ENCODE results near the gene FILIP1. TPM values are rescaled to one million over a fixed set of nuclear protein-coding genes. Genes with fewer than 3 reads are reported as not detected.
A peak's percentile ranks its signal among the peaks of the same experiment; 100 is the strongest.

The FILIP1 gene
- total and polyA plus RNA-seq, 2 donors (not counting 1 experiment from before 2014, with no cell fraction given): 0.33 to 2.3 TPM

GRCh38 chr6:75350156-75350555 is 143.4 kb downstream of the FILIP1 start:
- no peaks in the 10 kb centered on the region for H3K27me3 ChIP-seq (ENCODE audit: control insufficient read depth, insufficient read depth, low read length)
- H3K79me2 ChIP-seq (ENCODE audit: control insufficient read depth, insufficient read depth, low read length): no peaks in the 10 kb centered on the region
- H4K20me1 ChIP-seq (ENCODE audit: control insufficient read depth, extremely low read depth, insufficient read depth, low read length): no peaks in the 10 kb centered on the region
- H2AFZ ChIP-seq (ENCODE audit: low read length): no peak overlapping the region
- H3K27ac ChIP-seq (ENCODE audit: insufficient read depth, low read length): no peak overlapping the region
- no peak overlapping the region for H3K9ac ChIP-seq (ENCODE audit: insufficient read depth, low read length)
- H3K36me3 ChIP-seq (ENCODE audit: control insufficient read depth, insufficient read depth, low read length): no peaks in the 10 kb centered on the region
- no peaks in the 10 kb centered on the region for H3K9me3 ChIP-seq (ENCODE audit: control insufficient read depth, insufficient read depth, low read depth, low read length)
- H3K4me3 ChIP-seq (replicated peaks in 1 of 4; ENCODE audit: control extremely low read depth in 1 of 4, insufficient read depth in 1 of 4, low read depth in 3 of 4, low read length in 4 of 4): no peak overlapping the region
- H3K4me1 ChIP-seq (ENCODE audit: control insufficient read depth, extremely low read depth, insufficient read depth, low read length): no peaks in the 10 kb centered on the region
- peak overlapping the region; percentile 2 for H3K4me2 ChIP-seq (ENCODE audit: extremely low read depth, insufficient read depth, low read length)
- TF ChIP-seq CTCF (conservative IDR thresholded peaks at IDR 0.05 in 1 of 2, IDR thresholded peaks at IDR 0.05 in 1 of 2; ENCODE audit: low read depth in 1 of 2, low read length in 2 of 2) (no peak), EZH2 (IDR thresholded peaks at IDR 0.05; ENCODE audit: low read length, missing control alignments) (no peak)
- DNase-seq (ENCODE audit: low read depth in 2 of 2): no peak

- peak overlapping the region; percentile 2 for H3K4me2 ChIP-seq (ENCODE audit: extremely low read depth, insufficient read depth, low read length)
- H2AFZ ChIP-seq (ENCODE audit: low read length): peak overlapping the region; percentile 7
- no peaks in the 10 kb centered on the region for H4K20me1 ChIP-seq (ENCODE audit: control insufficient read depth, extremely low read depth, insufficient read depth, low read length)
- H3K27me3 ChIP-seq (ENCODE audit: control insufficient read depth, insufficient read depth, low read length): no peaks in the 10 kb centered on the region
- H3K4me3 ChIP-seq (replicated peaks in 1 of 4; ENCODE audit: control extremely low read depth in 1 of 4, insufficient read depth in 1 of 4, low read depth in 3 of 4, low read length in 4 of 4): peak overlapping the region; percentile 5 to 65 (median 32)
- H3K79me2 ChIP-seq (ENCODE audit: control insufficient read depth, insufficient read depth, low read length): no peaks in the 10 kb centered on the region
- H3K4me1 ChIP-seq (ENCODE audit: control insufficient read depth, extremely low read depth, insufficient read depth, low read length): no peaks in the 10 kb centered on the region
- no peaks in the 10 kb centered on the region for H3K36me3 ChIP-seq (ENCODE audit: control insufficient read depth, insufficient read depth, low read length)
- TF ChIP-seq CTCF (conservative IDR thresholded peaks at IDR 0.05 in 1 of 2, IDR thresholded peaks at IDR 0.05 in 1 of 2; ENCODE audit: low read depth in 1 of 2, low read length in 2 of 2) (peak in 1 of 2 donors; percentile 16), EZH2 (IDR thresholded peaks at IDR 0.05; ENCODE audit: low read length, missing control alignments) (no peak)
- no peak overlapping the region for H3K9ac ChIP-seq (ENCODE audit: insufficient read depth, low read length)
- H3K27ac ChIP-seq (ENCODE audit: insufficient read depth, low read length): no peak overlapping the region
- H3K9me3 ChIP-seq (ENCODE audit: control insufficient read depth, insufficient read depth, low read depth, low read length): no peaks in the 10 kb centered on the region
- DNase-seq (ENCODE audit: low read depth in 2 of 2): peak; percentile 22 to 47
Measured at GRCh38 chr6:75349262-75349984, 144.2 kb downstream of the FILIP1 start.

- Histone ChIP-seq H3K4me1 (ENCODE audit: control insufficient read depth, extremely low read depth, insufficient read depth, low read length) (no peaks in the 10 kb centered on the region), H3K9me3 (ENCODE audit: control insufficient read depth, insufficient read depth, low read depth, low read length) (no peaks in the 10 kb centered on the region), H3K27ac (ENCODE audit: insufficient read depth, low read length) (no peak overlapping the region), H3K9ac (ENCODE audit: insufficient read depth, low read length) (no peak overlapping the region), H3K4me3 (replicated peaks in 1 of 4; ENCODE audit: control extremely low read depth in 1 of 4, insufficient read depth in 1 of 4, low read depth in 3 of 4, low read length in 4 of 4) (peak overlapping the region in 2 of 4 experiments; percentile 19 to 52), H3K36me3 (ENCODE audit: control insufficient read depth, insufficient read depth, low read length) (no peaks in the 10 kb centered on the region), H3K27me3 (ENCODE audit: control insufficient read depth, insufficient read depth, low read length) (no peaks in the 10 kb centered on the region), H3K4me2 (ENCODE audit: extremely low read depth, insufficient read depth, low read length) (peak overlapping the region; percentile 2), H2AFZ (ENCODE audit: low read length) (no peak overlapping the region), H3K79me2 (ENCODE audit: control insufficient read depth, insufficient read depth, low read length) (no peaks in the 10 kb centered on the region), H4K20me1 (ENCODE audit: control insufficient read depth, extremely low read depth, insufficient read depth, low read length) (no peaks in the 10 kb centered on the region)
- DNase-seq (ENCODE audit: low read depth in 2 of 2): no peak
- no peak for TF ChIP-seq CTCF (conservative IDR thresholded peaks at IDR 0.05 in 1 of 2, IDR thresholded peaks at IDR 0.05 in 1 of 2; ENCODE audit: low read depth in 1 of 2, low read length in 2 of 2)
- TF ChIP-seq EZH2 (IDR thresholded peaks at IDR 0.05; ENCODE audit: low read length, missing control alignments): no peak
Measured at GRCh38 chr6:75348882-75349261, 144.7 kb downstream of the FILIP1 start.

Data from fibroblast of lung (primary cell).